ENCODE measurements around the gene ADAR. TPM values are rescaled to one million over a fixed set of nuclear protein-coding genes. Genes with fewer than 3 reads are reported as not detected.

ADAR gene
- total and polyA plus RNA-seq, 2 experiments from 2014 or later, result 96.4 to 188 TPM

GRCh38 chr1:154590756-154591155, 17.2 kb downstream of the ADAR start (continued):
- TF ChIP-seq REST (IDR thresholded peaks at IDR 0.05; ENCODE audit: unreplicated experiment), result no peak
- TF ChIP-seq ZNF114 (CRISPR knock-in tag; IDR thresholded peaks at IDR 0.05), result no peak
- TF ChIP-seq ZNF331 (CRISPR knock-in tag; IDR thresholded peaks at IDR 0.05; ENCODE audit: low read depth), result no peak
- TF ChIP-seq JUNB (IDR thresholded peaks at IDR 0.05; ENCODE audit: unreplicated experiment), result no peak
- TF ChIP-seq CREB1 (CRISPR knock-in tag; IDR thresholded peaks at IDR 0.05; ENCODE audit: low read depth), result no peak
- no peak for TF ChIP-seq CTCF (conservative IDR thresholded peaks at IDR 0.05; ENCODE audit: low read depth in 2 of 2)
- TF ChIP-seq NANOG (IDR thresholded peaks at IDR 0.05; ENCODE audit: borderline replicate concordance), result no peak

- H4K20me1 ChIP-seq (replicated peaks; ENCODE audit: insufficient read depth), result peaks cover 37% of the 10 kb centered on the region
- H3K79me2 ChIP-seq (replicated peaks; ENCODE audit: insufficient read depth), result no peaks in the 10 kb centered on the region
- no peaks in the 10 kb centered on the region for H3F3A ChIP-seq (replicated peaks; ENCODE audit: low read depth)
- H3K4me3 ChIP-seq, result no peak overlapping the region
- H3K27ac ChIP-seq (ENCODE audit: low read depth), result no peak overlapping the region
- peaks cover 94% of the 10 kb centered on the region for H3K36me3 Mint-ChIP-seq (ENCODE audit: low read depth)
- peaks cover 95% of the 10 kb centered on the region for H3K36me3 ChIP-seq (ENCODE audit: insufficient read depth)
- H3K9me3 Mint-ChIP-seq, result no peaks in the 10 kb centered on the region
- H3K27me3 ChIP-seq (ENCODE audit: insufficient read depth), result no peaks in the 10 kb centered on the region
- no peak overlapping the region for H3K4me3 Mint-ChIP-seq
- DNase-seq (ENCODE audit: low spot score) (no peak), ATAC-seq (no peak)
- H3K4me2 ChIP-seq, result no peak overlapping the region
- H2AFZ ChIP-seq, result no peak overlapping the region
- H3K27me3 Mint-ChIP-seq (ENCODE audit: insufficient read depth, low read depth, poor library complexity), result peaks cover 2% of the 10 kb centered on the region
- no peak overlapping the region for H3K27ac Mint-ChIP-seq
- H3K9me2 ChIP-seq (ENCODE audit: insufficient read depth), result no peaks in the 10 kb centered on the region
- no peaks in the 10 kb centered on the region for H3K4me1 ChIP-seq (ENCODE audit: insufficient read depth)
- H3K4me1 Mint-ChIP-seq, result no peaks in the 10 kb centered on the region
- TF ChIP-seq REST (IDR thresholded peaks at IDR 0.05; ENCODE audit: unreplicated experiment) (no peak), ZNF114 (CRISPR knock-in tag; IDR thresholded peaks at IDR 0.05) (no peak), ZNF462 (CRISPR knock-in tag; IDR thresholded peaks at IDR 0.05) (no peak), NANOG (IDR thresholded peaks at IDR 0.05; ENCODE audit: borderline replicate concordance) (no peak), EZH2phosphoT487 (IDR thresholded peaks at IDR 0.05; ENCODE audit: unreplicated experiment) (no peak), EZH2 (IDR thresholded peaks at IDR 0.05; ENCODE audit: low read depth, unreplicated experiment) (no peak), JUNB (IDR thresholded peaks at IDR 0.05; ENCODE audit: unreplicated experiment) (no peak)
These were observed 18.2 kb downstream of the ADAR start for GRCh38 chr1:154589780-154590179.

All from GM23338 (cell line).